Esophagus muscularis mucosa (tissue), 3 donors: ENCODE results near the gene TOB2.

Source experiments
- POLR2A ChIP-seq: fragments of 450-650 bp; IDR thresholded peaks from one replicate; pipeline ENCODE4 v1.6.1; 2017; ENCODE audit warnings: antibody characterized with exemption, moderate library complexity, mild to moderate bottlenecking, low read depth
- POLR2AphosphoS5 ChIP-seq, 2 donors: sonication (generic); formaldehyde crosslinking; IDR thresholded peaks; one replicate each; pipeline ENCODE4 v1.6.1; 2017; ENCODE audit warnings: antibody characterized with exemption in 2 of 2
- TF ChIP-seq, protein P1 (sequence below), 3 experiments: fragments of 200-600 bp in 2 of 3; fragments of 450-650 bp in 1 of 3; sonication (generic) in 2 of 3; IDR thresholded peaks; one replicate each; pipeline ENCODE4 v1.5.1; 2017 to 2019; ENCODE audit warnings: antibody characterized with exemption in 3 of 3, mild to moderate bottlenecking in 2 of 3, moderate library complexity in 1 of 3

- TF ChIP-seq, protein P1, sequence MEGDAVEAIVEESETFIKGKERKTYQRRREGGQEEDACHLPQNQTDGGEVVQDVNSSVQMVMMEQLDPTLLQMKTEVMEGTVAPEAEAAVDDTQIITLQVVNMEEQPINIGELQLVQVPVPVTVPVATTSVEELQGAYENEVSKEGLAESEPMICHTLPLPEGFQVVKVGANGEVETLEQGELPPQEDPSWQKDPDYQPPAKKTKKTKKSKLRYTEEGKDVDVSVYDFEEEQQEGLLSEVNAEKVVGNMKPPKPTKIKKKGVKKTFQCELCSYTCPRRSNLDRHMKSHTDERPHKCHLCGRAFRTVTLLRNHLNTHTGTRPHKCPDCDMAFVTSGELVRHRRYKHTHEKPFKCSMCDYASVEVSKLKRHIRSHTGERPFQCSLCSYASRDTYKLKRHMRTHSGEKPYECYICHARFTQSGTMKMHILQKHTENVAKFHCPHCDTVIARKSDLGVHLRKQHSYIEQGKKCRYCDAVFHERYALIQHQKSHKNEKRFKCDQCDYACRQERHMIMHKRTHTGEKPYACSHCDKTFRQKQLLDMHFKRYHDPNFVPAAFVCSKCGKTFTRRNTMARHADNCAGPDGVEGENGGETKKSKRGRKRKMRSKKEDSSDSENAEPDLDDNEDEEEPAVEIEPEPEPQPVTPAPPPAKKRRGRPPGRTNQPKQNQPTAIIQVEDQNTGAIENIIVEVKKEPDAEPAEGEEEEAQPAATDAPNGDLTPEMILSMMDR (IDR thresholded peaks at IDR 0.05), result no peak
- TF ChIP-seq POLR2A (no peak), POLR2AphosphoS5 (IDR thresholded peaks at IDR 0.05) (peak in 1 of 2 donors; percentile 25)
These were observed 11.0 kb downstream of the TOB2 start for GRCh38 chr22:41435560-41435959.
